D721Med (cell line): ENCODE data around the gene THEMIS2.
"Not testable (repeated sequence)": the region's sequence is repeated elsewhere in the genome, so short reads cannot be mapped to it uniquely, and the experiment has no call there.

Source experiments
- DNase-seq: peaks from one replicate; pipeline ENCODE4 v3.0.0; 2011; ENCODE audit warnings: low spot score; ENCODE audit not compliant: insufficient read length
- FAIRE-seq: peaks from 2 replicates; lab custom pipeline; 2011; peaks lifted over from hg19 to GRCh38; lab: Jason Lieb, UNC
- CTCF ChIP-seq: IDR thresholded peaks from 2 replicates; pipeline ENCODE4 v1.5.1; 2012; ENCODE audit warnings: mild to moderate bottlenecking, control low read depth; ENCODE audit not compliant: insufficient read depth; ENCODE audit errors: missing control alignments

The THEMIS2 gene

GRCh38 chr1:27832762-27833161 lies 39.6 kb upstream of the THEMIS2 start:
- TF ChIP-seq CTCF: no peak
- no peak for FAIRE-seq
- no peak for DNase-seq

GRCh38 chr1:27833470-27833869 lies 38.9 kb upstream of the THEMIS2 start:
- DNase-seq: no peak
- TF ChIP-seq CTCF: no peak
- FAIRE-seq: no peak

GRCh38 chr1:27835046-27835445 lies 37.3 kb upstream of the THEMIS2 start:
- DNase-seq (no peak), FAIRE-seq (no peak)
- no peak for TF ChIP-seq CTCF

GRCh38 chr1:27835501-27835900 lies 36.8 kb upstream of the THEMIS2 start:
- DNase-seq: no peak
- no peak for FAIRE-seq
- no peak for TF ChIP-seq CTCF

GRCh38 chr1:27849951-27850350 lies 22.4 kb upstream of the THEMIS2 start:
- DNase-seq (no peak), FAIRE-seq (no peak)
- no peak for TF ChIP-seq CTCF

GRCh38 chr1:27855085-27855484 lies 17.3 kb upstream of the THEMIS2 start:
- FAIRE-seq (no peak), DNase-seq (no peak)
- no peak for TF ChIP-seq CTCF

GRCh38 chr1:27856561-27857343 lies 15.6 kb upstream of the THEMIS2 start:
- FAIRE-seq (no peak), DNase-seq (no peak)
- TF ChIP-seq CTCF: no peak

- DNase-seq, FAIRE-seq: not testable (repeated sequence)
Observed at GRCh38 chr1:27857552-27857951, 14.8 kb upstream of the THEMIS2 start.
